HUDEP-2 (cell line): ENCODE results near the gene PPP1R3C.

Experiments used
- DNase-seq, 76 experiments: peaks; one replicate each; lab custom pipeline; 2025; ENCODE audit not compliant: unreplicated experiment in 76 of 76; lab: John Stamatoyannopoulos, UW

Gene PPP1R3C

GRCh38 chr10:91602868-91603568 lies 29.9 kb downstream of the PPP1R3C start:
- DNase-seq = no peak

DNA sequence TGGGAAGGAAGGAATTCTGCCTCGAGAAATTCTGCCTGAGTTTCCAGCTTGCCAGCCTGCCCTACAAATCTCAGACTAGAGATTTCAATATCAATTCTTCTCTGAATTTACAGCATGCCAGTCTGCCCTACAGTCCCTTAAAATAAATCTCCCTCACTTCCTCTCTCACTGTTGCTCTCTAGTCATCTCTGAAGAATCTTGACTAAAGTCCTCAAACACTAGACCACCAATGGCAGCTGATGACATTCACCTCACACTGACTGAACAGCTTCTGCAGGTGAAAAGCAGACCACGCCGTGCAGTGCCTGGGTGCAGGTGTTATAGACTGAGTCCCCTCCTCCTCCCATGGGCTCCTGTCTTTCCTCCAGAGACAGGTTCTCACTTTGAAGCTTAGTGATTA lies 30.4 kb downstream of the PPP1R3C start:
- DNase-seq = no peak

DNA sequence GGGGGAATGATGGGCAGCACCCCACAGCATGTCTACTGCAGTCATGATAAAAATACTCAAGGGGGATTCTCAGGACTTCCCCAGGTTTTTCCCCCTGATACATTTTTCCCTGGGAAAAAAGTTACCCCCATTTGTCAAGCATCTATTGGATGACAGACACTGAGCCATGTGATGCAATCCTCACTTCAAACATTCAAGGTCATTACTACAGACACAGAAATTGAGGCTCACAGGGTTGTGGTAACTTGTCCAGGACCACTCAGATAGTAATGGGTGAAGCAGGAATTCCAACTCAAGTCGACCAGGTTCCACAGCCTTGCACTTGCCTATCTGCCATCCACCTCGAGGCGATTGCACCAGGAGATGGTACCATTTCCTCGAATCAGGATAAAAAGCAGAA lies 31.7 kb downstream of the PPP1R3C start:
- no peak for DNase-seq

GRCh38 chr10:91598211-91598977 lies 34.5 kb downstream of the PPP1R3C start:
- DNase-seq = no peak

GRCh38 chr10:91597197-91597881 lies 35.5 kb downstream of the PPP1R3C start:
- no peak for DNase-seq

DNA sequence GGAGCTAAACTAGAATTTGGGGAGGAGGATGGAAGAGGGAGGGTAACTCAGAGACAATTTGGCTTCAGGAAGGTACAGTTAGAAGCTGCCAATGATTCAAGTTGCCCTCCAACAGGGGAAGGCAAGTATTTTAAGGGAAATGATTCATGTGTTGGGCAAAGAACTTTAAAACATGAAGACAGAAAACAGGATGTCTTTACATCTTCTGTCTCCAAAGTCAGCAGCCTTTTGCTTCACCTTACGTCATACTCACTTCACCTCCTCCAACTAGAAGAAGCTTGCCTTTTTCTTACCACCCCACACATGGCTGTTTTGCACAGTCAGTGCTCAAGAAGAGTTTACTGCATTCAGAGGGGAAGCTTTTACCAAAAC lies 36.1 kb downstream of the PPP1R3C start:
- no peak for DNase-seq

GRCh38 chr10:91593834-91594233 lies 39.0 kb downstream of the PPP1R3C start:
- no peak for DNase-seq

GRCh38 chr10:91593366-91593765 lies 39.5 kb downstream of the PPP1R3C start:
- no peak for DNase-seq

DNA sequence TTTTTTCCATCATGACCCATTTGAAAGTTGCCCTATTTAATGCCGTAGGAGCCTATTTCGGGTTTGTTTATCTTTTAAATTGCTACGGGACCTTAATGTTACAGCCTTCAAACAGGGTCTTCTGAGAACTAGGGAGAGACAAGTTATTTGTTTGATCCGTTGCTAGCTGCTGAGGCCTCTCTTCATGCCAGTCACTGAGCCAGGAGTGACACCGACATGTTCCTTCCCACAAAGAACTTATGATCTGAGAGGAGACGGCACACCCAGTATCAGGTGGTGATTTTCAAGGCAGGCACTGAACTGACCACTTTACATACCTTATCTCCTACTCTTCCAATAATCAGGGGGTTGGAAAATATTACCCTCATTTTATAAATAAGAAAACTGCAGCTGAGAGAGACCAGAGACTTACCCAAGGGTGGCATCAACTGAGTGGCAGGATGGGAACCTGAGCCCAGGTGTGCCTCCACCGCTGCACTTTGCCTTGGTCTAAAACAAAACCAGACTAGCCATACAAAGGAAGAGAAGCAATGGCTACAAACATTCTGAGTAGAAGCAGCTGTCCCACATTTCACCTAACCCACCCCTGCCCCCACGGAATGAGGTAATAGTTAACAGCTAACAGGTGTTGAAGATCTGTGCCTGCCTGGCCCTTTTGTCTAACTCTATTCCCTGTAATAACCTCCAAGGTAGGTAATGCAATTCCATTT lies 40.5 kb downstream of the PPP1R3C start:
- DNase-seq = no peak

GRCh38 chr10:91591797-91592174 lies 41.1 kb downstream of the PPP1R3C start:
- no peak for DNase-seq

DNA sequence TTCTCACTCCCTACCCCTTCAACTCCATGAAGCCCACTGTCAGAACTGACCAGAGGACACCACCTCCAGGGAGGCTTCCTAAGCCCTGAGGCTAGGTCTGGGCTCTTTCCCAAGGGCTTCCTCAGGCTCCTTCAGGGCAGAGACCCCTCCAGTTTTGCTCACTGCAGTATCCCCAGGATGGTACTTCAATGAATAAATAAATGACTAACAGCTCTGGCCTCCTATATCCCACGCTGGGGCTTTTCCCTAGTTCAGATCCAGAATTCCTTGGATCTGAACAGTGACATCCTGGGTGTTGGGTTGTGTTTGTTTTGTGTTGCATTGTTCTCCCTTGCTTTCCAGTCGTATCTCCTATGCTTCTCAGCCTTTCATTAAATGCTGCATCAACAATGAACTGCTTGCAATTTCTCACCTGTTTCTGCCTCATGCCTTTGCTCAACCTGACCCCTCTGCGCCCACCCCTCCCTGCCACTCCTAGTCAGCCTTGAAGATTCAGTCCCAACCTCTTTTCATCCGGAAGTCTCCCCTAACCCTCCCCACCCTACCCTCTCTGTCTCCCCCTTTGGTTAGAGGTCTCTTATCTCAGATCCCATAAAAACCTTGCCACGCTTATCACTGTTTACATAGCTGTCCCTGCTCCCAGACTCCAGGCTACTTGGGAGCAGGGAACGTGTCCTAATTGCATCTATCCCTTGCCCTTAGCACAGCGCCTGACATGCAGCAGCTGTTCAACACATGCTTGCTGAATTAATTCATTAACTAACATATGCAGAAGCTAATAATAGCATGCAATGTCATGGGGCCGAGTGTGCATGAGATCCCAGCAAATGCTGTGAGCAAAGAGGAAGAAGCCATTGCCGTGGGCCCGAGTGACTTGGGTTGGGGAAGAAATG lies 41.7 kb downstream of the PPP1R3C start:
- no peak for DNase-seq

DNA sequence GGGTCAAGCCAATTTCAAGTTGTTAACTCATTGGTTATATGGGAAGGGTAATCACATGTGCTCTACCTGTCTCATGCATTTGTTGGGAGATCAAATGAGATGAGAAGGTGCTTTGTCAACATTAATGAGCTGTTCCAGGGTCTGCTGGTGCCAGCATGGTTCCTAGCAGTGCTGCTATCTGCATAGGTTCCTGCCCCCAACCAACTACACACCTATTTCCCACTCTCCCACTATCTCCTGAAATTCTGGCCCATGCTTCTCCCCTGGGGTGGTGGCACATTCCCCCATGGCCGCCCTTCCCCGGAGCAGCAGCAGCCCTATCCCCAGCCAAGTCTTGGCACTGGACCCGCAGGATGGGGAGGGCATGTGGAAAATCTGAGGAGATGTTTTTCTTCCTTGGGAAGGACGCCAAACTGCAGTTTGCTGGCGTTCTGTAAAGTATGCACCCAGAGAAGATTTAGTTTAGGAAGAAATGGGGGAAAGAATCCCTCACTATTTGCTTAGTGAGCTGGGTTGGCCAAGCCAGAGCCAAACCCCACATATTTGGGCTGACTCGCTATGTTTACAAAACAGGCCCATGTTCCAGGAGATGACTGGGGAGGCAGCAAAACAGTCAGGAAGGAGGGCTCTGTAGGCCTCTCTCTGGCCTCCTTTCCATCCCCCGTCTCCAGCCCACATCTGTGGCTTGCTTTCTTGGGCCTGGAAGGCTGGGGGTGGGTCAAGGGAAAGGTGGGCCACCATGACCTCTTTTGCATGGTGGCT lies 42.5 kb downstream of the PPP1R3C start:
- no peak for DNase-seq

DNA sequence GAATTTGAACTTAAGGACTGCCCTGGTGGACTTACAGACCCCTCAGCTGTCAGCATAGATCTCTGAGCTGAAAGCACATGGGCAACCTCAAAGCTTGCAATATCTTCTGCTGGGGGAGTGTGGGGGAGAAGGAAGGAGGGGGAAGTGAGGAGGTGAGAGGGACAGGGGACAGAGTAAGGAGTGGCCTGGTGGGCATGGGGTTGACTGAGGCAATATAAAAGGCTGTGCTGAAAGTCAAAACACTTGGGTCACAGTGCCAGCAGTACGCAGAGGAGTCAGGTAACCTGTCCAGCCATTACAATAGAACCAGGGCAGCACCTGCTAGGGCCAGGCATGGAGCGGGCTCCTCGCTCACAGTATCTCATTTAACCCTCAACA lies 43.2 kb downstream of the PPP1R3C start:
- DNase-seq = no peak

DNA sequence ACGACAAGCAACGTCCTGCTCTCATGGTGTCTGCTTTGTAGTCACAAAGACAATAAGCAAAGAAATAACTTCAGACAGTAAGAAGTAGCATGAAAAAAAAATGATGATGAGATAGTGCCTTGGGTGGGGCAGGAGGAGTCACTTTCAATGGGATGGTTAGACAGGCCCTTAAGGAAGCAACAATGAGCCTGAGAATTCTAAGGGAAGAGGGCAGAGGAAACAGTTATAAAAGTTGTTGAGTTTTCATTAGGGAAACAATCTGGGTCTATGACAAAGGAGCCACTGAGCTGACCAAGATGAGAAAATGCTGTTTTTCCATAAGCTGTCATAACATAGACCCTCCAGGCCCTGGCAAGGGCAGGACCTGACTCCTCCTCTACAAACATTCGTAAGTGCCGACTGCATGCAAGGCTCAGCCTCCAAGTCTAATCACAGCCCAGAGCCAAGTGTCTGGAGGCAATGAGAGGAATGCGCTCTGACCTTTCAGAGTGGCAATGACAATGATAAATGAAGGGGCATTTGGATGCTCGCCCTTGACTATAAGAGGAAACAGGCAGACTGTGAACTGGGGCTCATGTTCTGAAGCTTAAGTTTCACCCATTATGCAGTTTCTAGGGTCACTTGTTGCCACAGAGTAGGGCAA lies 43.7 kb downstream of the PPP1R3C start:
- no peak for DNase-seq

GRCh38 chr10:91587710-91588638 lies 44.9 kb downstream of the PPP1R3C start:
- no peak for DNase-seq

- no peak for DNase-seq
These were observed 50.7 kb downstream of the PPP1R3C start for GRCh38 chr10:91582153-91582554.

DNA sequence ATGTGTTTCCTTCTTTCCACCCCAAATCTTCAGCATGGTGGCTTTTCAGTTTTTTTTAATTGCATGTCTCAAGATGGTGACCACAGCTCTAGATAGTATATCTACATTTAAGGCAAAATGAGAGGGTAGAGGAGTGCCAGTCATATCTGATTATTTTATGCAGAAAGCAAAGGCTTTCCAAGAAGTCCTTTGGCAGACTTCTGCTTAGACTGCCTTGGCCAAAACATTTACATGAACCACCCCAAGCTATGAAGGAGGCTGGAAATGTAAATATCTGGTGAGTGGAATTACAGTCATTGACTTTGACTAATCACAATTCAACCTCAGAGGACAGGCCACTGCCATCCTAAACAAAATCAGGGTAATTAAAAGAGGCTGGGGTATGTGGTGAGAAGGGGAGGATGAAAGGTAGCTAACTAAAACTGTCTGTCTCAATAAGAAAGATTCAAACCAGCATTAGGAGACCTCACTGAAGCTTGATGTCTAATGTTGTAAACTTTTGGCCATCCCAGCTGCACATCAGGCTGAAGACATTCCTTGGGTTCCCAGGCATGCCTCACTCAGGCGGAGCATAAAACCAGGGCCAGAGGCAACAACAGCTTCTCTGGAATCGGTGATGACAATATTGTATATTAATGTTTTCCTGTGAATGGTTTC lies 53.4 kb downstream of the PPP1R3C start:
- DNase-seq = peak in 2 of 76 experiments; percentile 5 to 18
